ENCODE data around the gene ATXN3L. TPM values are rescaled to one million over a fixed set of nuclear protein-coding genes. Genes with fewer than 3 reads are reported as not detected.

ATXN3L gene
- polyA plus RNA-seq (2013, experiment 1 of 2; ENCODE audit: insufficient read length), result not detected
- not detected for polyA plus RNA-seq (2013, experiment 2 of 2; ENCODE audit: insufficient read length)

DNA sequence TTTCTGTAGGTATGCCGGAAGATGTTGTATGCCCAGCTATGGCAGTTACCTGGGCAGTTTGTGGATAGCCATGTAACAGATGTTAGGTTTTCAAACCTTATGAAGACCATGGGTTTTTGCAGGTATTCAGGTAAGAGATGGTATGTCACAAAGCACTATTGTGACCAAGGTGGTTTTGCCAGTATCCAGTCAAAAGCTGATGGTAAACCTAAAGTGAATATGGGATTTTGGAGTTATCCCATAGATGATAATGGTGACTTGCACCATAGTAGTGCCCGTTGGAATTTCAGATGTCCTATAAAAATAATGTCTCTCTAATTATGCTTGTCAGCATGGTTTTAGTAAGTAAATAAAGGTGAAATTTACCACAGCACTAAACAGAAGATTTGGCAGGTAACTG lies at the start of gene ATXN3L:
Gene ATXN3L (minus strand): TSS at position 101 of the 400 bp plus-strand sequence. CDS start 119 bp downstream, outside the sequence.
- no peak for DNase-seq

DNA sequence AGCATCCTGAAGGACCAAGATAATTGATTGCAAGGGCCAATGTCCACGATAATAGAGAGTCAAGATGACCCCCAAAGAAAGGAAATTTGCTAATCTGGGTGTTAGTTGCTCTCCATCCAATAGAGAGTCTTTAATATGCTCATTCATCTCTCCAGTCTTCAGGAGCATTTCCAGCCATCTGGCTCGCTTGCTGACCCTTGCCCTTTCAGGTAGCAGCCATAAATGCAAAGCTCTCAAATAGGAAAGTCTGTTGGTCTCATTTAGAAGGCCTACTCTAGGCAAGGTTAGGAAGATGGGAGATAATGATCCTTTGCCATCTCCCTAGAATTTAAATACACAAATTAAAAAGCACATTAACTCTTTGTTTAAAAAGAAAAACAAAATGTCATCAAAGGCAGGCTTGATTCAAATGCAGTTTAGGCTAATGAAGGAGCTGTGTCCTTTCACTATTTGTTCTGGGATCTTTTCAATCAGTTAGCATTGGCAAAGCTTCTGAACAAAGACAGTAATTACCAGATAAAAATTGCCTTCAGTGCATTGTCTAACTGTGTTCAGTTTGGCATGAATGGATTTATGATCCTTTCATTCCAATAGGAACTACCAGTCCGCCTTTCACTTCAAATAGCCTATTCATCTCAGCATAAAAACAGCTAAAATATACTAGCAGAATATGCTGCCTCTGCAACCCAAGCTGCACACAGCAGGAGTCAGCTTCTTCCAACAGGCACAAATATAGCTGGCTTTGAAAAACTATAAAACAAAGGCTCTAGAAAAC lies 49.6 kb upstream of the ATXN3L start:
- DNase-seq, result no peak

DNA sequence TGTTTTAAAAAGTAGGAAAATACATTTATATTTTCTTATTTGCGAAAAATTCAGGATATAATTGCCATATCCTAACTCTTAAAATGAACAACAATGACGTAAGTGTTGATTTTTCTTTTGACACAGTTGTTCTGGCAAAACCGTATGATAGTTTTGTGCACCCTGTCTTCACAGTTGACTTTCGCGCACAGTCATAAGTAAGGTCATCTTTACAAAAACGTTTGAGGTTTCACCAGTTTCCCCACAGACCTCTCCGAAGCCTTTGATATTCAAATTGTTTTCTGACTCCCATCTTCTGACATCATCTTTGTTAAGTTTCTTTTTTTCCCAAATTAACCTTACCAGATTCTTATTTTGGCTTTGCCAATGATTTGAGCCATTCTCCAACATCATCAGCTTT lies 48.1 kb upstream of the ATXN3L start:
- DNase-seq, result no peak

DNA sequence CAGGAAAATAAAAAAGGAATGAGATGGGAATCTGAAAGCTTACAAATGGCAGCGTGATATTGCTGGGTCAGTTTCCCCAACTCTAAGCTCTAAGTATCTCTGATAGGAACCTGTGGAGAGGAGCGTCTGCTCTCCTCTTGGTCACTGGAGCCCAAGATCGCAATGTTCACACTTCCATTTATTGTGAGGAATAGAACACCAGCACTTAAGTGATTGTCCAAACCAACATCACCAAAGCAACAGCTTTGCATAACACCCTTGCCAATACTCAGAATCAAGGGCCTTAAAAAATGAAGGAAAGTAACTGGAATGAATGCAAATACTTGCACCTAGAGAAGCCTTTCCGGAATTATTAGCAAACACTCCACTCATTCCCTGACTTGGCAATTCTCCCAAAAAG lies 46.8 kb upstream of the ATXN3L start:
- DNase-seq, result no peak

DNA sequence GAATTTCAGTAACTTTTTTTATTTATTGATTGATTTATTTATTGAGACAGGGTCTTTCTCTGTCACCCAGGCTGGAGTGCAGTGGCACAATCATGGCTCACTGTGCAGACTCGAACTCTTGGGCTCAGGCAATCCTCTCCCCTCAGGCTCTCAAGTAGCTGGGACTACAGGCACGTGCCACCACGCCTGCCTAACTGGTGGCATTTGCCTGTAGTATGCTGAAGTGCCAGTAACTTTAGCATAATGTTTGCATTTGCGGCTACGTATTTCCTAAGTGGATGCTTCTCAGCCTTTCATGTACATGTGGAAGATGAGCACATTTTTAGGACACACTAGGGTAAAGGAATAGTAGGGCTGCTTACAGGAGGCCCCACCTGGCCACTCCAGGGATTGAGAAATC lies 45.3 kb upstream of the ATXN3L start:
- no peak for DNase-seq

DNA sequence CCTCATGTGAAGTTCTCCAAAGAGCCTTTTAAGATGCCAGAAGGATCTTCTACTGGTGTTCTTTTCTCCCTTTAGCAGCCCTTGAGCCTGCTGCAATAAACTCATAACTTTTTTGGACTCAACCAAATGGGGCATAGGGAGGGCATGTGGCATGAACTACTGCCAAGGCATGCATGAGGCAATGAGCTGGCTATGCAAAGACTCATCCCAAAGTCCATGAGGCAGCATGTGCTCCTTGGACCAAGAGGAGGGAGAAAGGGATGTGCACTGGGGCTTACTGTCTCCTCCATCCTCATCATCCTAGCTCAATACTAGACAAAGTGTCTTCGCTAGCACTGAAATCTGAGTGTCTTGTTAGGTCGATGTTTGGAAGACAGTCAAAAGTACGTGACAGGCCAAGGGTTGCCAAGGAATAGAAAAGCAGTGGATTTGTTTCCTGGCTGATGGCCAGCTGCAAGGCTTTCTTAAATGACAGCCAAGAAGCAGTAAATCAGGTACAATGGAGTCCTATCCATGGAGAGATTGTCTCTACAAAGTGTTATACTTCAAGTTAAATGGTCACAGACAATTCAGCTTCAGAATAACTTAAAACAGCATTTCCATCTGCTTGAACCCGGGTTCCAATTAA lies 44.5 kb upstream of the ATXN3L start:
- no peak for DNase-seq

DNA sequence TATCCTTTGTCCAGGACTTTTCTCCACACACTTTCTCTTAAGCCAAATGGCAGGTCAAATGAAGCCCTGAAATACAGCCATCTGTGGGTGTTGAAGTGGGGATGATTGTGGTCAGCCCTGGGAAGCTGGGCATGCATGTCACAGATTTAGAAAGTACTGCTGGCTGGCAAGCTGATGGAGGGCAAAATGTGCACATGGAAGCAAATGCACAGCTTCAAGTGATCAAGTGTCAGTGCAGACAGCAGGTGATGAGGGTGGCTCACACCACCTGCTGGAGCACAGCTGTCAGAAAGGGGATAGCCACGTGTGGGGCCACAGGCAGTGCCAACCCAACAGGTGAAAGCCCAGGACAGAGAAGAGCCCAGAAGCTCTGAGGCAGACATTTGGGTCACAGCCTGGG lies 40.3 kb upstream of the ATXN3L start:
- DNase-seq, result no peak

DNA sequence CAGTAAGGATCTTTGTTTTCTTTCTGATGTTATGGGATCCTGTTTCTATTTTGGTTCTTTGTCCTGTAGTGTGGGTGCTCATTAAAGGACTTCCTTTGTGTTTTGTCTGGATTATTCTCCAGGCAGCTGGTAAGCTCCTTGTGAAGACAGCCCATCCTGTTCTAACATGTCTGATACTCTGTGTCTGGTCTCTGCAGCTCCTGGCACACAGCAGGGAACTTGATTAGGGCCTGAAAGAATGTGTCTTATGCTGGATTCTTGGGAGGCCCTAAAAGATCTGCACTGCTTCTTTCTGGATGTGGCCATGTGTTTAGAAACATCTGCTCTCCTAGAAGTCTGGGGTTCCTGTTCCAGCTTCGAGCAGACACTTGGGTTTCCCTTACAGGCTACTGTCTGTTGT lies 38.1 kb upstream of the ATXN3L start:
- peak; percentile 49 for DNase-seq

DNA sequence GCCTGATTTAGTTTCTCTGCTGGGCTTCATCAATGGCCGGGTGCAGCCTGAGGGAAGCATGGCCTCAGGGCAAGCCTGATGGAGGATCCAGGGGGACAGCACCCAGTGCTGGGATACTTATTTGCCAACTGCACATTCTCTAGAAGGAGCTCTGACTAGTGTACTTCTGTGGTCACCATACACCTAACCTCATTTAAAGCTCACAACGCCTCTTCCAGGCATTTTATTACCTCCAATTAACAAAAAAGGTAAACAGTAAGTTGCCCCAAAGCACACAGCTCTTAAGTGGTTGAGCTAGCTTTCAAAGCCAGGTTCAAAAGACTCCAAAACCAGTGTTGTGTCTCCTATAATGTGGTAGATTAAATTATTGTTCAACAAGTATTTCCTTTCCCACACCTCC lies 26.8 kb upstream of the ATXN3L start:
- DNase-seq, result no peak

DNA sequence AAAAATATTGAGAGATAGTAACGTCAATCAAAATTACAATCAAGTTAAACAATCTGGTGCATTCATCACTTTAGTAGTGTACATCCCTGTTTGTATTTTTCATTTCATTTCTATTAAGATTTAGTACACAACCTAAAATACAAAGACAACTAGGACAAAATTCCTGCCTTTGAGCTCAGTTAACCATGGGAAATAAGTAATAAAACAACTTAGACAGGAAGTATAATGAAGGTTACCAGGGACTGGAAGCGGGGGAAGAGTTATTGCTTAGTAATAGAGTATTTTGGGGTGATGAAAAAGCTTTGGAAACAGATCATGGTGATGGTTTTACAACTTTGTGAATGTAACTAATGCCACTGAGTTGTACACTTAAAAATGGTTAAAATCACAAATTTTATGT lies 25.6 kb upstream of the ATXN3L start:
- no peak for DNase-seq

DNA sequence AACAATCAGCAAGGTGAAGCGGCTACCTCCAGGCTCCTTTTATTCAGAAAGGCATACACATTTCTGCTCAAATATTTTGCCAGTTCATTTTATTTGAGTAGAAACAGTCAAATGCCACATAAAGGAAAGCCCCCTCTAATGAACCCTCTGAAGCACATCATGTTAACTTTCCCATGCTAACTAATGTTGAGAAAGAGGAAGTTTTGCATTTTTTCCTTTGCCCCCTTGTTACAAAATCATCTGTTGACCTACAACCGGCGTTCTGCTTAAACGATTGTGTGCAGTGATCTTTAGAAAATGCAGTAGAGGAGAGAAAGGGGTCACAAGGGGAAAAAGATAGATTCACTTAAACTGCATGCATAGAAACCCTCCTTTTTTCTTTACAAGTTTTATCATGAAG lies 25.2 kb upstream of the ATXN3L start:
- DNase-seq, result no peak

DNA sequence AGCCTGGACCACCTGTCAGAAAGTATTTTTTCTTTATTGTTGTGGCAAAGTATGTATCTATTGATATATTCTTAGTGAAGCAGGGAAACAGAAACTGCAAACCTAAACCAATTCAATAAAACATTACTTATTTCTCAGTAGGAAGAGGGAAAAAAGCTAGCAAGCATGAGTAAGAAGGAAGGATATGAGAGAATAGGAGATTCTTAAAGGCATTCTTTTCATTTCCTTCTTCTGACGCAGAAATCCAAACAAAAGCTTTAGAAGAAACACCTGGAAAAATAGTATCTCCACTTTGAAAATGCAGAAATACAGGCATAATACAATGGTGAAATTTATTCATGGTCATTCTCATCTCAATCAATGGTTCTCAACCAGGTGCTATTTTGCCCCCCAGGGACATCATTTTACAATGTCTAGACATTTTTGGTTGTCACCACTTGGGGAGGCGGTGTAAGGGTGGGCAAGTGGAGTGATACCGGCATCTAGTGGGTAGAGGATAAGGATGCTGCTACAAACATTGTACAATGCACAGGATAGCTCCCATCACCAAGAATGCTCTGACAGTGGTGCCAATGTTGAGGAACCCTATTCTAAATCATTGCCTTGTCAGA lies 21.7 kb upstream of the ATXN3L start:
- DNase-seq, result peak; percentile 12

DNA sequence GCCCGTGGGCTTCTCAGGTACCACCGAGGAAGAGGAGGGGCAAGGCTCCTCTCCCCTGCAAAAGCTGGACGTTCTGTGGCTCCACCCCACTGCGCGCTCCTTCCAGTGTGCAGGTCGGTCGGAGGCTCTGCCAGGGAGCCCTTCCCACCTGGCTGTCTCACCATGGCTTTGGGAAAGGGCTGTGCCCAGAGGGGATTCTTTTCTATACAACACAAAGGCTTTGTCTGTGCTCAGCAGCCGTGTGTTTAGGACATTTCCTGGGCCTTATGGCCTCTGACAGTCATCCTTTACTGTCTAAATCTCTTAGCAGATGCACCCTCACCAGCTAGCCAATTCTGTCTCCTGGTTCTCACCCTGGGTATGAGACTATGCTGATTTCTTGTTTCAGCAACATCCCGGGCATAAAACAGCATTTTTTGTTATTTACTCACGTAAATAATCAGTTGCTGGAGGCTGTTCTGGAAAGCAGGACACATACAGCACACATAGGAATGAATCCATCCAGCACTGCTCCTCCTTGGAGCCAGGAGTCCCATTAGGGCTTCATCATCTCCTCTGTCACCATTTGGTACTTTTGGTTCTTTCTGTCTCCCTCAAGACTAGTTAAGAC lies 20.4 kb upstream of the ATXN3L start:
- peak; percentile 0 for DNase-seq

DNA sequence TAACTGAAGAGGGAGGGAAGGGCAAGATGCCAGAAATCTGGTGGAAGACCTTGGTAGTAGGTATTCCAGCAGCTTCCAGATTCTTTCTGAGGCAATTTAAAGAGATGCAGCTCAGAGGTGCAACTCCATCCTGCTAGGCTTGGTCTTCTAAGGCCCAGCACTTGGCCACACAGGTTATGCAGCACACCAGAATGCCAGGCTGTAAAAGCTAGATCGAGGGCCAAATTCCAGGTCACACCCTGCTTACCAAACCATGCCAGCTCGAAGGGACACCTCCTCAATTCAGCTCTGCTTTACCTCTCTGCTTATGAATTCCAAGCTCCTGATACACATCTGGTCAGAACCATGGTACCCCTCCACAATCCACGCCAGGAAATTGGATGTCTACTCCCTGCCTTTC lies 19.8 kb upstream of the ATXN3L start:
- DNase-seq, result no peak

DNA sequence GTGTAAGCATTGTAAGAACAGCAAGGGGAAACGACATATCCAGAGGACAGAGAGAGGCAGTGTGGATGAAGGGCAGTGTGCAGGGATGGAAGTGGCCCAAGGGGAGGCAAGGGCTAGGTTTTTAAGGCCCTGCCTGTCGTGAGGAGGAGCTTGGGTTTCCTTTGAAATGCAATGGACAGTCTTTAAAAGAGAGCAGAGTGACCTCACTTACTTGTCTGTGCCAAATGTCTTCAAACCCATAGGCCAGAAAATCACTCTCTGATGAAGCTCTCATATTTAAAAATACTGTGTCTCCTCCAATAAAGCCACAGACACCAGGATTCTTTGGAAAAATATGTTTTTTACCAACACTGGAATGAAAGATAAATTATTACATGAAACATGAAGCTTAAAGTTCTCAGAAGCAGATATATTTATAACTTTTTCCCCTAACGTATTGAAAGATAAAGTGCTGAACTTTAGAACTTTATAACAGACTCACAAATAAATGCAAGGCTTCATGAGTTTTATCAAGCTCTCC lies 19.2 kb upstream of the ATXN3L start:
- DNase-seq, result peak; percentile 6

DNA sequence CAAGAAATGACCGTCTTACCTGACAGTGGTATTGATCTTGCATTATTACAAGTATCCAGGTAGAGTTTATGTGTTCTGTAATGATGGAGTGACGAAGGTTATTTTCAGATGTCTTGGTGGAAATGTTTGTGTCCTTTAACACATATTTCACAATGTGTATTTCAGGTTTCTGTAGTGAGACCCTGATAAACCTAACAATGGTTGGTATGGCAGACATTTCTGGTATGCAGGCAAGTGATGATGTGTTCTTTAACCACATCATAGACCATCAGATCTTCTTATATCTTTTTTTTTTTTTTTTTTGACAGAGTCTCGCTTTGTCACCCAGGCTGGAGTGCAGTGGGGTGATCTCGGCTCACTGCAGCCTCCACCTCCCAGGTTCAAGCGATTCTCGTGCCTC lies 14.6 kb upstream of the ATXN3L start:
- peak; percentile 27 for DNase-seq

DNA sequence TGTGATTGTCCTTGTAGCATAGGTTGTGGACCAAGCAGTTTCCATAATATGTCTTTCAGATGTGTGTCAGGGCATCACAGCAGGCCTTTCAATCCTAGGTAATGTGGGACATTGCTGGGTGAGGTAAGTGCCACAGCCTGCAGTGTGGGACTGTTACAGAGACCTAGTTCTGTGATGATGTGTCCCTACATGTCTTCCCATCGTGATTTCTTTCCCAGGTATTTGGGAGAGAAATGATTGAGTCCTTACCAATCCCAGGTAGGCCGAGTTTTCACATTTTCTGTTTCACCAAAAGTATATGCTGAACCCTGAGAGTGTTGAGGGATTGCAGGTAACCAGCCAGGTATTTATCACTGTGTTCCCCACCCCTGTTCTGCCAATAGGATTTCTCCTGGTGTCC lies 10.6 kb upstream of the ATXN3L start:
- DNase-seq, result no peak

DNA sequence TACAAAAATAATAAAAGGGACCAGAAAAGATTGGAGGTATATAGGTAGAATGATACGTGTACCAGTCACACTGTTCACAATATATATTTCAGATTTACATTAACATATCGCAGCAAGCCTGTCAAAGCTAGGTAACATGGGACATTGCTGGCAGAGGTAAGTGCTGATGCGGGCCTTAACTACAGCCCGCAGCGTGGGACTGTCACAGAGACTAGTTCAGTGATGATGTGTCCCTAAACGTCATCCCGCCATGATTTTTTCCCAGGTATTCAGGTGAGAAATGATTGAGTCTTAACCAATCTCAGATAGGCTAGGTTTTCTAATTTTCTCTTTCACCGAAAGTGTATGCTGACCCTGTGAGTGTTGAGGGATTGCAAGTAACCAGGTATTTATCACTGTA lies 7.8 kb upstream of the ATXN3L start:
- DNase-seq, result no peak

DNA sequence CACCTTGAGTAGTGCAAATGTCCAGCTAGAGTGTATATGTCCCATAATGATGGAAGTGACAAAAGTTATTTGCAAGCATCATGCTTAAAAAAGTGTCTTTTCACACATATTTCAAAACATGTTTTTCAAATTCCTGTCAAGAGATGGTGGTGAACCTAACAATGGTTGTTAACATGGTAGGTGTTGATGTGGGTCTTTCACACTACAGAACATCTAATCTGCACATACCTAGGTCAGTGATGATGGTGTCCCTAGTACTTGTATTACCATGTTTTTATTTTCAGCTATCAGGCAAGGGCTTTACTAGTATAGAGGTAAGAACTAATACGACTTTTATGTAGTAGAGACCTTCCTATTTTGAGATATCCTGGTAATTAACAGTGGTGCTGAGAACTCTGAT lies 3.4 kb upstream of the ATXN3L start:
- DNase-seq, result no peak

DNA sequence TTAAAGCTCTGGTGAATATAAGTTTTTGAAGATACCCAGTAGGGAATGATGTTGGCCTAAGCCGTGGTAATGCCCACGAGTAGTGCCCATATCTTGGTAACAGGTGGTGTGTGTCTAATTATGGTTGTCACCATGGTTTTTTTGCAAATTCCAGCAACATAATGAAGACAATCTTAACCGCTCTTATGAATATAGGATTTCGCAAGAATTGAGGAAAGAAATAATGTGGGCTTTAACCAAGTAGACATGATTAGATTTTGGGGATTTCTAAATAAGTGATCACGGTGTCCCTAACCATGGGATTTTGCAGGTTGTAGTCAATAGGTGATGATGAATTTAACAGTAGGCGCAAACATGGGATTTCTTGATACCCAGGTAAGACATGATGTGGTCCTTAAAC lies 2.5 kb downstream of the ATXN3L start:
- no peak for DNase-seq

DNA sequence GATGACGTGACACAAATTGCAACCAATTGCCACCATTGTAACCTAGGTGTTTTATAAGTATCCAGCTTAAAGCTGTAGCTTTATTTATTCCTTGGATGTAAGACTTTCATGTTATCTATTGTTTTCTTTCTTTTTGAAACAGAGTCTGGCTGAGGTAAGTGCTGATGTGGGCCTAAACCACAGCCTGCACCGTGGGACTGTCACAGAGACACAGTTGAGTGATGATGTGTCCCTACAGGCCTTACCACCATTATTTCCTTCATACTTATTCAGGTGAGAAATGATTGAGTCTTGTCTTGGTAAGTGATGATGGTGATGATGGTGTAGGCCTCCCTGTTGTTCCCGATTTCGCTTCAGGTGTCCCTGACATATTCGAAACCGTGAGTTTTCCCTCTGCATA lies 8.3 kb downstream of the ATXN3L start:
- DNase-seq, result no peak

DNA sequence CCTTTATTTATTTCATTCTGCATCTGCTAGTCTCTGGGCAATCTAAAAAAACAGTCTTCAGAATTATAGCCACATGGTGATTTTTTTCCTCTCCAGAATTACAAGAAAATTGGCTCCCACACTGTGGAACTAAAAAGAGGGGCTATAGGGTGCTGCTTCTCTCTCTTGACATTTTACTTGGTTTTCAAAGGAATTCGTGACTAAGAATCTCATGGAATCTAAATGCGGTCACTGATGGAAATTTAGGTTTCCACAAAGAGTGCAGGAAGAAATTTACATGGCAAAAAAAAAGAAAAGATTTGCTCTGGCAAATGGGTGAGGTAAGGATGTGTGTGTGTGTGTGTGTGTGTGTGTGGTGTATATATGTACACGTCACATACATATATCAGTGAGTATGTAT lies 10.2 kb downstream of the ATXN3L start:
- DNase-seq, result no peak

DNA sequence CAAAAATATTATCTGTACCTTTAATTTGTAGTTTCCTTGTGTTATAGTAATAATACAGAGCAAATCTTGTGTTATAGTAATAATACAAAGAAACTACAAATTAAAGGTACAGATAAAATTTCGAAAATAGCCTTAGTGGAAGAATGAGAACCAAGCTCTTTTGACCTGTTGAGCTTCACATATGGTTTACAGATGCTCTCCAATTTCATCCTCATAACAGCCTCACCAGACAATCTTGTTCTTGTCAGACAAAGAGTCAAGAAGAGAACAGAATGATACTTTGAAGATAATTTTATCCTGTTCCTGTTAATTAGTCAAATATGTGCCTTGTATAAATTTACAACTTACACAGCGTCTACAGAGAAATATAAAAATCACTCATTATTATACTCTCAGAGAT lies 12.8 kb downstream of the ATXN3L start:
- peak; percentile 18 for DNase-seq
